ENCODE results near the gene SLC4A8.

DNA sequence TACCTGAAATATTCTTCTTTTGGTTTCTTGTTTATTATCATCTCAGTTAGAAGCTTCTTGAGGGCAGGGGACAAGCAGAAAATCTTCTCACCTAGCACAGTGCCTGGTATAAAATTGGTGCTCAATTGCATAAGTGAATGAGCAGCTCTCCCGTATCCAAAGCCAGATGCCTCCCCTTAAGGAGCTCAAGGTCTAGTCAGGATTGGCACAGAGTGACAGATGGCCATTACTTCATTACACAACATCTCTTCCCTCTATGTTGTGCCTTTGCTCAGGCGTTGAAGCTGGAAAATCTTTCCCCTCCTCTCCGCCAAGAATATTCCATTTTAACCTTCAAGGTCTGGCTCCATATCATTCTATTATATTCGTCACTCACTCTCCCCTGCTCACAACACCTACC is 3.6 kb downstream of the SLC4A8 start:
- TF ChIP-seq, protein P1, sequence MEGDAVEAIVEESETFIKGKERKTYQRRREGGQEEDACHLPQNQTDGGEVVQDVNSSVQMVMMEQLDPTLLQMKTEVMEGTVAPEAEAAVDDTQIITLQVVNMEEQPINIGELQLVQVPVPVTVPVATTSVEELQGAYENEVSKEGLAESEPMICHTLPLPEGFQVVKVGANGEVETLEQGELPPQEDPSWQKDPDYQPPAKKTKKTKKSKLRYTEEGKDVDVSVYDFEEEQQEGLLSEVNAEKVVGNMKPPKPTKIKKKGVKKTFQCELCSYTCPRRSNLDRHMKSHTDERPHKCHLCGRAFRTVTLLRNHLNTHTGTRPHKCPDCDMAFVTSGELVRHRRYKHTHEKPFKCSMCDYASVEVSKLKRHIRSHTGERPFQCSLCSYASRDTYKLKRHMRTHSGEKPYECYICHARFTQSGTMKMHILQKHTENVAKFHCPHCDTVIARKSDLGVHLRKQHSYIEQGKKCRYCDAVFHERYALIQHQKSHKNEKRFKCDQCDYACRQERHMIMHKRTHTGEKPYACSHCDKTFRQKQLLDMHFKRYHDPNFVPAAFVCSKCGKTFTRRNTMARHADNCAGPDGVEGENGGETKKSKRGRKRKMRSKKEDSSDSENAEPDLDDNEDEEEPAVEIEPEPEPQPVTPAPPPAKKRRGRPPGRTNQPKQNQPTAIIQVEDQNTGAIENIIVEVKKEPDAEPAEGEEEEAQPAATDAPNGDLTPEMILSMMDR (IDR thresholded peaks at IDR 0.05), result no peak
- no peak for TF ChIP-seq POLR2A (IDR thresholded peaks at IDR 0.05)
